AG04450 (cell line): Measurements from ENCODE around the gene BANP. TPM values are rescaled to one million over a fixed set of nuclear protein-coding genes. Genes with fewer than 3 reads are reported as not detected.

Experiments used
- CTCF ChIA-PET: fragments of 300-600, 350-600 bp; formaldehyde crosslinking; extraction: SDS; loops from one replicate; lab custom pipeline; 2022; ENCODE audit warnings: antibody characterized with exemption, inconsistent platforms; lab: Charles Lee
- POLR2A ChIA-PET: fragments of 350-600 bp; formaldehyde crosslinking; extraction: SDS; loops from one replicate; lab custom pipeline; 2021; ENCODE audit warnings: antibody characterized with exemption, inconsistent platforms; lab: Yijun Ruan, JAX
- DNase-seq: peaks from one replicate; pipeline ENCODE4 v3.0.0-alpha.2; 2011; ENCODE audit warnings: low read depth, low spot score
- H3K27ac ChIP-seq: one replicate; pipeline ENCODE4 v1.5.1; 2012; ENCODE audit warnings: low read depth, low read length, control low read depth
- H3K27me3 ChIP-seq: one replicate; pipeline ENCODE4 v1.6.0; 2012; ENCODE audit warnings: low read length; ENCODE audit not compliant: control insufficient read depth, insufficient read depth
- H3K4me3 ChIP-seq: 2 replicates; pipeline ENCODE4 v1.5.1; 2011; ENCODE audit warnings: mild to moderate bottlenecking, low read depth, low read length, control low read depth
- H3K9me3 ChIP-seq: 2 replicates; pipeline ENCODE4 v1.5.1; 2012; ENCODE audit warnings: low read length; ENCODE audit not compliant: control insufficient read depth, insufficient read depth
- polyA plus RNA-seq: library from polyadenylated mRNA; depleted of rRNA; stranded (reverse); fragments of >200 nt; gene quantifications from 2 replicates; pipeline ENCODE4 v1.2.3, GENCODE V29; 2011
- TF ChIP-seq, protein P1 (sequence below): IDR thresholded peaks from 2 replicates; pipeline ENCODE4 v1.5.1; 2011; ENCODE audit warnings: low read depth, low read length, control low read depth, inconsistent platforms

The BANP gene
- polyA plus RNA-seq, 1 experiment = 18.6 TPM

DNA sequence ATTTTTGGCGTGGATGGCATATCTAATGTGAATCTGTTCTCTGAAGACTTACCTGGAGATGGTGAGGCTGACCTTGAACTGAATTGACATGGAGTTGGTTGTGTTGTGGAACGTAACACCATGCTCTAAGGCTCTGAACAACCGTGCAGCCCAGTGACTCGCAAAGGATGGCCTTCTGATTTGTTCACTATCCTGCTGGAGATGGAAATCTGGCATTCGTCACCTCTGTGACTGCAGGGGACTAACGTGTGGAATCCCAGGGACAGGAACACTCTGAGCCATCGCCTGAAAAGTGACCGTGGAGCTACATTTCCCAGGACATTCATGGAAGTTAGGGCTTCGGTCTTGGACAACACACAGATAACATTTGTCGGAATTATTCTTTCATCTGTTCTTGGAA, 61.1 kb downstream of the BANP start:
- CTCF ChIA-PET = no interaction called here
- no peak for DNase-seq
- no peaks in the 10 kb centered on the region; the same call in 1 of the 2 replicates for H3K9me3 ChIP-seq
- H3K27ac ChIP-seq = no peak overlapping the region
- TF ChIP-seq, protein P1, sequence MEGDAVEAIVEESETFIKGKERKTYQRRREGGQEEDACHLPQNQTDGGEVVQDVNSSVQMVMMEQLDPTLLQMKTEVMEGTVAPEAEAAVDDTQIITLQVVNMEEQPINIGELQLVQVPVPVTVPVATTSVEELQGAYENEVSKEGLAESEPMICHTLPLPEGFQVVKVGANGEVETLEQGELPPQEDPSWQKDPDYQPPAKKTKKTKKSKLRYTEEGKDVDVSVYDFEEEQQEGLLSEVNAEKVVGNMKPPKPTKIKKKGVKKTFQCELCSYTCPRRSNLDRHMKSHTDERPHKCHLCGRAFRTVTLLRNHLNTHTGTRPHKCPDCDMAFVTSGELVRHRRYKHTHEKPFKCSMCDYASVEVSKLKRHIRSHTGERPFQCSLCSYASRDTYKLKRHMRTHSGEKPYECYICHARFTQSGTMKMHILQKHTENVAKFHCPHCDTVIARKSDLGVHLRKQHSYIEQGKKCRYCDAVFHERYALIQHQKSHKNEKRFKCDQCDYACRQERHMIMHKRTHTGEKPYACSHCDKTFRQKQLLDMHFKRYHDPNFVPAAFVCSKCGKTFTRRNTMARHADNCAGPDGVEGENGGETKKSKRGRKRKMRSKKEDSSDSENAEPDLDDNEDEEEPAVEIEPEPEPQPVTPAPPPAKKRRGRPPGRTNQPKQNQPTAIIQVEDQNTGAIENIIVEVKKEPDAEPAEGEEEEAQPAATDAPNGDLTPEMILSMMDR = no peak
- POLR2A ChIA-PET = no interaction called here
- H3K4me3 ChIP-seq = no peak overlapping the region
- H3K27me3 ChIP-seq = no peaks in the 10 kb centered on the region

DNA sequence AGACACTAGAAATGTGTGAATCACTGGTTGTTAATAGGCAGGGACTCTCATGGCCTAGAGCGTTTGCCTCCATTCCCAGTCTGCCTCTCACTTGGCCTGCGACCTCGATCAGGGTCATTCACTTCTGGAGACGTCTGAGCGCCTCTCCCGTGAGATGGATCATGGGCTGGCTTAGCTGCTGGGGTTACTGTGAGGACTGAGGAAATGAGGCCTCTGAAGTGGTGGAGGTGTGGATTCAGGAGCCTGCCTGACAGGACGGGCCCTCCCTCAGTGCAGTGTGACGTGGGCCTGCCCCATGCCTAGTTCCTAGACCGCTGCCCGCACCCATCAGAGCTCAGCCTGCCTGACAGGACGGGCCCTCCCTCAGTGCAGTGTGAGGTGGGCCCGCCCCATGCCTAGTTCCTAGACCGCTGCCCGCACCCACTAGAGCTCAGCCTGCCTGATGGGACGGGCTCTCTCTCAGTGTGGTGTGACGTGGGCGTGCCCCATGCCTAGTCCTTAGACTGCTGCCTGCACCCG, 61.9 kb downstream of the BANP start:
- TF ChIP-seq, protein P1 = no peak
- H3K9me3 ChIP-seq = no peaks in the 10 kb centered on the region; the same call in 1 of the 2 replicates
- H3K27ac ChIP-seq = no peak overlapping the region
- no peak overlapping the region for H3K4me3 ChIP-seq
- ChIA-PET CTCF (interaction anchor here (0.5 kb wide), 1 partner anchor 261 kb away, joined by 6 read pairs; no protein-coding TSS in a partner anchor), POLR2A (no interaction called here)
- H3K27me3 ChIP-seq = no peaks in the 10 kb centered on the region
- no peak for DNase-seq

DNA sequence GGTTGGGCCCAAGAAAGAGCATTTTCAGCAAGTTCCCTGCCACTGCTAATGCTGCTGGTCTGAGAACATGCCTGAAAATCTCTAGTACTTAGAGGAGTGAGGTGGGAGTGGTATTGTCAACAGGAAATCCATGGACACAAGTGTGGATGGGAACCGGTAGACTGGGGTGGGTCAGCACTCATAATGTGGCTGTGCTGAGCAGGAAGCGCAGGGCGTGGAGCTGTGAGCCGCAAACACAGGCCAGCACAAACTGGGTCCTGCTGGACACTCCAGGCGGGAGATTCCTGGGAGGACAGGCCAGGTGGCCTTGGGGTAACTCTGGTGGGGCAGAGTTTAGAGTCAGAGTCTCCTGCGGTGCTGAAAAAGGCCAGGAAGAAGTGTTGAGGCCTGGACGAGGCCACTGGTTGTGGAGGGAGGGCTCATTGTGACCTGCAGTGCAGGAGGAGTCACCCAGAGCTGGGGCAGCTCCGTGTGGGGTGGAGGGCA, 62.6 kb downstream of the BANP start:
- POLR2A ChIA-PET = interaction anchor here (0.6 kb wide), 1 partner anchor 1227 kb away, joined by 4 read pairs; no protein-coding TSS in a partner anchor
- Histone ChIP-seq H3K27ac (peak overlapping the region; percentile 68), H3K4me3 (no peak overlapping the region), H3K9me3 (no peaks in the 10 kb centered on the region; the same call in 1 of the 2 replicates), H3K27me3 (no peaks in the 10 kb centered on the region)
- CTCF ChIA-PET = interaction anchor here (0.5 kb wide), 1 partner anchor 260 kb away, joined by 6 read pairs; no protein-coding TSS in a partner anchor
- TF ChIP-seq, protein P1 = no peak
- DNase-seq = no peak

DNA sequence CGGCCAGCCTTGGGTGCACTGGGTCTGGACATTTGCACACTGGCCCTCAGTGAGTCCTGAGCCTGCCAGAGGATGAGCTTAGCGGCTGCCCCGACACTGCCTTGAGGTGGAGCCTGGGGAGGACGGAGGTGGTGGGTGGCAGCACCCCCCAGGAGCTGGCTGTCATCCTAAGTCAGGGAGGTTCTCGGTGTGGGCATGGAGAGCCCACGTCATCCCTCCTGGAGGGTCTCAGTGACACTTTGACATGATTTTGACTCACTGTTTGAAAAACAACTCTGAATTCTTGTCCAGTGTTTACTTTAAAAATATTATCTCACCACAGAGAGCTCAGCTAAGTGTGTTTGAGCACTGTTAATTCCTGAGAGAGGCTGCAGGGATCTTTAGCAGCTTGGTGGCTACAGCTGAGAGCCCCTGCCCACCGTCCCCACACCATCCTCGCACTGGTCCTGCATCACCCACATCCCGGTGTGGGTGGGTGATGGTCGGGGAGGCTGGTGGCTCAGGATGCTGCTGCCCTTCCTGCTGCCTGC, 63.1 kb downstream of the BANP start:
- TF ChIP-seq, protein P1 = no peak
- ChIA-PET CTCF (interaction anchor here (0.8 kb wide), 1 partner anchor 31 kb away, joined by 3 read pairs; no protein-coding TSS in a partner anchor), POLR2A (interaction anchor here (0.6 to 0.8 kb wide), 4 partner anchors 15 to 1227 kb away, joined by 3 to 4 read pairs (median 3); no protein-coding TSS in a partner anchor)
- Histone ChIP-seq H3K27me3 (no peaks in the 10 kb centered on the region), H3K27ac (peak overlapping the region; percentile 68), H3K4me3 (no peak overlapping the region), H3K9me3 (no peaks in the 10 kb centered on the region; the same call in 1 of the 2 replicates)
- peak; percentile 18 for DNase-seq
